Liver (tissue), 9 donors: ENCODE results near the gene CPLANE1. TPM values are rescaled to one million over a fixed set of nuclear protein-coding genes. Genes with fewer than 3 reads are reported as not detected.

Source experiments
- DNase-seq: peaks from one replicate; pipeline ENCODE4 v3.0.0-alpha.2; 2017; ENCODE audit warnings: low spot score
- H3K27ac ChIP-seq, 2 donors: one replicate each; pipeline ENCODE4 v1.7.0; 2013; ENCODE audit warnings: inconsistent platforms in 2 of 2, low read length in 2 of 2, control low read depth in 1 of 2, low read depth in 1 of 2, mild to moderate bottlenecking in 1 of 2
- H3K27me3 ChIP-seq, 4 donors: one replicate each; pipeline versions ENCODE4 v1.6.1 to v1.7.0; 2013; ENCODE audit warnings: low read length in 3 of 4, inconsistent platforms in 1 of 4, mild to moderate bottlenecking in 1 of 4, moderate library complexity in 1 of 4; ENCODE audit not compliant: control insufficient read depth in 4 of 4, insufficient read depth in 4 of 4
- H3K36me3 ChIP-seq, 4 donors: one replicate each; pipeline versions ENCODE4 v1.6.1 to v1.7.0; 2013; ENCODE audit warnings: low read length in 3 of 4, mild to moderate bottlenecking in 3 of 4, low read depth in 1 of 4, moderate library complexity in 1 of 4; ENCODE audit not compliant: control insufficient read depth in 4 of 4, insufficient read depth in 3 of 4
- H3K4me1 ChIP-seq, 4 donors: one replicate each; pipeline versions ENCODE4 v1.6.1 to v1.7.0; 2013; ENCODE audit warnings: low read length in 3 of 4, mild to moderate bottlenecking in 3 of 4, moderate library complexity in 1 of 4; ENCODE audit not compliant: control insufficient read depth in 4 of 4, insufficient read depth in 4 of 4
- H3K4me3 ChIP-seq, 3 donors: one replicate each; pipeline versions ENCODE4 v1.6.1 to v1.7.0; 2013; ENCODE audit warnings: low read length in 3 of 3, control low read depth in 1 of 3, low read depth in 1 of 3, mild to moderate bottlenecking in 1 of 3
- H3K9ac ChIP-seq, 2 donors: one replicate each; pipeline ENCODE4 v1.7.0; 2013; ENCODE audit warnings: low read length in 2 of 2, mild to moderate bottlenecking in 2 of 2, moderate library complexity in 2 of 2, control low read depth in 1 of 2, low read depth in 1 of 2
- H3K9me3 ChIP-seq, 4 donors: one replicate each; pipeline versions ENCODE4 v1.6.1 to v1.7.0; 2013; ENCODE audit warnings: low read length in 3 of 4; ENCODE audit not compliant: control insufficient read depth in 4 of 4
- ATF3 ChIP-seq: IDR thresholded peaks from 2 replicates; pipeline ENCODE4 v1.6.1; 2016; ENCODE audit warnings: antibody characterized with exemption
- EGR1 ChIP-seq, 2 donors: IDR thresholded peaks; 2 replicates each; pipeline ENCODE4 v1.6.1; 2016 to 2018; ENCODE audit warnings: antibody characterized with exemption in 2 of 2, low read depth in 2 of 2
- FOXA1 ChIP-seq: IDR thresholded peaks from 2 replicates; pipeline ENCODE4 v1.6.1; 2016; ENCODE audit warnings: antibody characterized with exemption
- FOXA2 ChIP-seq: IDR thresholded peaks from 2 replicates; pipeline ENCODE4 v1.6.1; 2016; ENCODE audit warnings: antibody characterized with exemption
- GABPA ChIP-seq, 2 donors: IDR thresholded peaks in 1 of 2; conservative IDR thresholded peaks in 1 of 2; 2 replicates each; pipeline ENCODE4 v1.6.1; 2016; ENCODE audit warnings: antibody characterized with exemption in 2 of 2, mild to moderate bottlenecking in 1 of 2, moderate library complexity in 1 of 2
- HNF4A ChIP-seq, 2 donors: conservative IDR thresholded peaks; 2 replicates each; pipeline ENCODE4 v1.6.1; 2016; ENCODE audit warnings: antibody characterized with exemption in 2 of 2, mild to moderate bottlenecking in 2 of 2
- HNF4G ChIP-seq: IDR thresholded peaks from 2 replicates; pipeline ENCODE4 v1.6.1; 2016; ENCODE audit warnings: antibody characterized with exemption
- JUND ChIP-seq, 2 donors: IDR thresholded peaks; 2 replicates each; pipeline ENCODE4 v1.6.1; 2016; ENCODE audit warnings: antibody characterized with exemption in 2 of 2
- MAX ChIP-seq: IDR thresholded peaks from 2 replicates; pipeline ENCODE4 v1.6.1; 2016; ENCODE audit warnings: antibody characterized with exemption
- NR2F2 ChIP-seq: IDR thresholded peaks from 2 replicates; pipeline ENCODE4 v1.6.1; 2016; ENCODE audit warnings: antibody characterized with exemption
- RAD21 ChIP-seq, 2 donors: IDR thresholded peaks; 2 replicates each; pipeline ENCODE4 v1.6.1; 2016; ENCODE audit warnings: antibody characterized with exemption in 2 of 2, mild to moderate bottlenecking in 2 of 2
- REST ChIP-seq: IDR thresholded peaks from 2 replicates; pipeline ENCODE4 v1.6.1; 2016; ENCODE audit warnings: antibody characterized with exemption, mild to moderate bottlenecking
- RXRA ChIP-seq, 2 donors: IDR thresholded peaks; 2 replicates each; pipeline ENCODE4 v1.6.1; 2017 to 2018; ENCODE audit warnings: antibody characterized with exemption in 2 of 2, mild to moderate bottlenecking in 1 of 2
- SP1 ChIP-seq: IDR thresholded peaks from 2 replicates; pipeline ENCODE4 v1.6.1; 2018; ENCODE audit warnings: antibody characterized with exemption, mild to moderate bottlenecking
- TAF1 ChIP-seq: conservative IDR thresholded peaks from 2 replicates; pipeline ENCODE4 v1.6.1; 2016; ENCODE audit warnings: antibody characterized with exemption, mild to moderate bottlenecking
- YY1 ChIP-seq: IDR thresholded peaks from 2 replicates; pipeline ENCODE4 v1.6.1; 2016; ENCODE audit warnings: antibody characterized with exemption, mild to moderate bottlenecking
- ZBTB33 ChIP-seq: IDR thresholded peaks from 2 replicates; pipeline ENCODE4 v1.6.1; 2016; ENCODE audit warnings: antibody characterized with exemption
- WGBS: extraction: QIAGEN DNeasy Blood & Tissue Kit; methylation state at CpG from one replicate; pipeline ENCODE4 v1.1.7; 2013; 5-methylcytosine and 5-hydroxymethylcytosine counted together
- polyA plus RNA-seq, 2 donors: library from polyadenylated mRNA; stranded (reverse) in 1 of 2; unstranded in 1 of 2; fragments of 200-250 nt in 1 of 2; fragments of >200 nt in 1 of 2; fragmentation: Nextera tagmentation in 1 of 2; extraction: Ambion mirVana in 1 of 2; gene quantifications; one replicate each; pipeline versions ENCODE4 v1.2.1 to v1.2.3, GENCODE V29; 2013 to 2015
- total RNA-seq, 2 donors: library from RNA; depleted of rRNA; stranded (reverse); fragments of >200 nt; gene quantifications; one replicate each; pipeline ENCODE4 v1.2.3, GENCODE V29; 2014
- donor health status: healthy.
- donor health status: healthy.
- donor health status: healthy.
- donor health status: healthy.
- donor health status: healthy.

Gene CPLANE1
- total and polyA plus RNA-seq, 4 donors = 0.75 to 11.6 (median 3.8) TPM

- Histone ChIP-seq H3K27ac (no peak overlapping the region), H3K9me3 (no peaks in the 10 kb centered on the region), H3K4me3 (no peak overlapping the region), H3K27me3 (no peaks in the 10 kb centered on the region), H3K9ac (no peak overlapping the region), H3K4me1 (no peaks in the 10 kb centered on the region), H3K36me3 (peaks cover 0 to 11% (median 7%) of the 10 kb centered on the region in 4 donors)
- no peak for TF ChIP-seq FOXA1
- no peak for TF ChIP-seq HNF4A (conservative IDR thresholded peaks at IDR 0.05)
- TF ChIP-seq REST = no peak
- no peak for TF ChIP-seq HNF4G
- TF ChIP-seq SP1 = no peak
- TF ChIP-seq YY1 = no peak
- no peak for TF ChIP-seq EGR1 (IDR thresholded peaks at IDR 0.05; ENCODE audit: low read depth in 2 of 2)
- no peak for TF ChIP-seq TAF1
- no peak for TF ChIP-seq ATF3
- TF ChIP-seq RXRA (IDR thresholded peaks at IDR 0.05) = no peak
- TF ChIP-seq FOXA2 = no peak
- 98% methylated on average over 2 of the region's 2 CpGs for WGBS
- DNase-seq = no peak
These were observed 14.9 kb downstream of the CPLANE1 start for GRCh38 chr5:37234288-37234687.

- H3K9me3 ChIP-seq = no peaks in the 10 kb centered on the region
- no peak overlapping the region for H3K9ac ChIP-seq
- no peak overlapping the region for H3K27ac ChIP-seq
- H3K27me3 ChIP-seq = no peaks in the 10 kb centered on the region
- H3K36me3 ChIP-seq = peaks cover 3 to 13% (median 5%) of the 10 kb centered on the region in 4 donors
- H3K4me3 ChIP-seq = no peak overlapping the region
- TF ChIP-seq RAD21 (IDR thresholded peaks at IDR 0.05) (no peak), RXRA (IDR thresholded peaks at IDR 0.05) (no peak)
- H3K4me1 ChIP-seq = no peaks in the 10 kb centered on the region
- no peak for DNase-seq
These were observed 22.8 kb downstream of the CPLANE1 start for GRCh38 chr5:37226377-37226776.

- TF ChIP-seq JUND (IDR thresholded peaks at IDR 0.05) (no peak), FOXA1 (no peak), TAF1 (no peak), GABPA (IDR thresholded peaks at IDR 0.05 in 1 of 2, conservative IDR thresholded peaks at IDR 0.05 in 1 of 2) (no peak), NR2F2 (no peak), EGR1 (IDR thresholded peaks at IDR 0.05; ENCODE audit: low read depth in 2 of 2) (no peak), RXRA (IDR thresholded peaks at IDR 0.05) (no peak), YY1 (no peak), ZBTB33 (no peak), FOXA2 (no peak), REST (no peak), ATF3 (no peak), SP1 (no peak), HNF4G (no peak), MAX (no peak), RAD21 (IDR thresholded peaks at IDR 0.05) (no peak), HNF4A (conservative IDR thresholded peaks at IDR 0.05) (no peak)
These were observed 27.0 kb downstream of the CPLANE1 start for GRCh38 chr5:37222181-37222580.

More at GRCh38 chr5:37222181-37222580, 27.0 kb downstream of the CPLANE1 start:
- H3K4me3 ChIP-seq = no peak overlapping the region
- H3K4me1 ChIP-seq = no peaks in the 10 kb centered on the region
- no peaks in the 10 kb centered on the region for H3K27me3 ChIP-seq
- peaks cover 3 to 13% (median 4%) of the 10 kb centered on the region in 4 donors for H3K36me3 ChIP-seq
- H3K9ac ChIP-seq = no peak overlapping the region
- H3K9me3 ChIP-seq = no peaks in the 10 kb centered on the region
- no peak for DNase-seq
- H3K27ac ChIP-seq = no peak overlapping the region
